HEK293 (cell line): ENCODE measurements around the gene EMD.

Source experiments
- CTCF ChIA-PET: fragments of 350-600 bp; formaldehyde crosslinking; extraction: SDS; loops from one replicate; lab custom pipeline; 2021; ENCODE audit warnings: antibody characterized with exemption; lab: Yijun Ruan, JAX
- POLR2A ChIA-PET: fragments of 300-600 bp; formaldehyde crosslinking; extraction: SDS; loops from one replicate; lab custom pipeline; 2020; ENCODE audit warnings: antibody characterized with exemption, inconsistent platforms; lab: Yijun Ruan, JAX
- H3K27ac ChIP-seq: fragments of 200-500 bp; sonication (Bioruptor generic); 2 replicates; pipeline ENCODE4 v1.5.1; 2014; ENCODE audit warnings: low read depth, low read length, control low read depth, inconsistent platforms; ENCODE audit errors: extremely low read depth
- H3K36me3 ChIP-seq, 2 experiments: fragments of 200-500 bp in 1 of 2; sonication (Bioruptor generic) in 1 of 2; 1 replicate in 1 of 2; 2 replicates in 1 of 2; pipeline ENCODE4 v1.5.1; 2014 to 2017; ENCODE audit warnings: inconsistent platforms in 2 of 2, low read length in 2 of 2; ENCODE audit not compliant: control insufficient read depth in 2 of 2, insufficient read depth in 1 of 2
- H3K4me1 ChIP-seq: fragments of 200-500 bp; sonication (Bioruptor generic); 2 replicates; pipeline ENCODE4 v1.5.1; 2014; ENCODE audit warnings: mild to moderate bottlenecking, low read length, inconsistent platforms; ENCODE audit not compliant: control insufficient read depth, insufficient read depth
- H3K4me3 ChIP-seq: 2 replicates; pipeline ENCODE4 v1.5.1; 2011; ENCODE audit warnings: low read depth, mild to moderate bottlenecking, control low read depth, low read length, moderate library complexity
- H3K9me3 ChIP-seq: fragments of 200-500 bp; sonication (Bioruptor generic); 2 replicates; pipeline ENCODE4 v1.5.1; 2014; ENCODE audit warnings: low read depth, low read length, inconsistent platforms; ENCODE audit not compliant: control insufficient read depth, insufficient read depth
- HOXA7 ChIP-seq: sonication (generic); formaldehyde crosslinking; IDR thresholded peaks from 2 replicates; pipeline ENCODE4 v1.8.1; 2022; ENCODE audit warnings: missing genetic modification reagents, borderline replicate concordance
- INSM2 ChIP-seq: fragments of 450-650 bp; formaldehyde crosslinking; IDR thresholded peaks from 2 replicates; pipeline ENCODE4 v1.5.1; 2016; ENCODE audit warnings: missing biosample characterization, missing genetic modification characterization
- OVOL3 ChIP-seq: fragments of 450-650 bp; formaldehyde crosslinking; IDR thresholded peaks from 2 replicates; pipeline ENCODE4 v1.5.1; 2016; ENCODE audit warnings: missing biosample characterization, missing genetic modification characterization
- SALL2 ChIP-seq: fragments of 450-650 bp; formaldehyde crosslinking; IDR thresholded peaks from 2 replicates; pipeline ENCODE4 v1.5.0; 2017; ENCODE audit warnings: missing biosample characterization, mild to moderate bottlenecking, missing genetic modification characterization, borderline replicate concordance
- SCRT2 ChIP-seq: fragments of 450-650 bp; formaldehyde crosslinking; IDR thresholded peaks from 2 replicates; pipeline ENCODE4 v1.5.1; 2016; ENCODE audit warnings: missing biosample characterization, missing genetic modification characterization
- ZBTB49 ChIP-seq: fragments of 450-650 bp; formaldehyde crosslinking; IDR thresholded peaks from 2 replicates; pipeline ENCODE4 v1.5.1; 2016; ENCODE audit warnings: missing biosample characterization, missing genetic modification characterization, low read depth
- ZFHX2 ChIP-seq: fragments of 450-650 bp; formaldehyde crosslinking; conservative IDR thresholded peaks from 2 replicates; pipeline ENCODE4 v1.5.1; 2016; ENCODE audit warnings: missing biosample characterization, missing genetic modification characterization
- ZFP37 ChIP-seq: fragments of 450-650 bp; formaldehyde crosslinking; IDR thresholded peaks from 2 replicates; pipeline ENCODE4 v1.5.1; 2016; ENCODE audit warnings: missing biosample characterization, missing genetic modification characterization
- ZFP69B ChIP-seq: fragments of 450-650 bp; formaldehyde crosslinking; IDR thresholded peaks from 2 replicates; pipeline ENCODE4 v1.5.1; 2016; ENCODE audit warnings: missing biosample characterization, missing genetic modification characterization
- ZNF169 ChIP-seq: fragments of 450-650 bp; formaldehyde crosslinking; IDR thresholded peaks from 2 replicates; pipeline ENCODE4 v1.5.1; 2016; ENCODE audit warnings: missing biosample characterization, missing genetic modification characterization
- ZNF23 ChIP-seq: fragments of 450-650 bp; formaldehyde crosslinking; IDR thresholded peaks from 2 replicates; pipeline ENCODE4 v1.5.1; 2016; ENCODE audit warnings: missing biosample characterization, missing genetic modification characterization, borderline replicate concordance
- ZNF280D ChIP-seq: fragments of 450-650 bp; formaldehyde crosslinking; IDR thresholded peaks from 2 replicates; pipeline ENCODE4 v1.5.1; 2016; ENCODE audit warnings: missing biosample characterization, missing genetic modification characterization
- ZNF302 ChIP-seq: fragments of 450-650 bp; formaldehyde crosslinking; IDR thresholded peaks from 2 replicates; pipeline ENCODE4 v1.5.1; 2016; ENCODE audit warnings: missing biosample characterization, missing genetic modification characterization, low read depth
- ZNF488 ChIP-seq: fragments of 450-650 bp; formaldehyde crosslinking; IDR thresholded peaks from 2 replicates; pipeline ENCODE4 v1.5.1; 2016; ENCODE audit warnings: missing biosample characterization, missing genetic modification characterization
- ZNF580 ChIP-seq: fragments of 450-650 bp; formaldehyde crosslinking; IDR thresholded peaks from 2 replicates; pipeline ENCODE4 v1.5.1; 2016; ENCODE audit warnings: missing biosample characterization, missing genetic modification characterization
- ZNF600 ChIP-seq: fragments of 450-650 bp; formaldehyde crosslinking; IDR thresholded peaks from 2 replicates; pipeline ENCODE4 v1.5.1; 2016; ENCODE audit warnings: missing biosample characterization, missing genetic modification characterization
- ZSCAN16 ChIP-seq: fragments of 450-650 bp; formaldehyde crosslinking; IDR thresholded peaks from 2 replicates; pipeline ENCODE4 v1.5.1; 2016; ENCODE audit warnings: missing biosample characterization, missing genetic modification characterization
- ZSCAN18 ChIP-seq: fragments of 450-650 bp; formaldehyde crosslinking; IDR thresholded peaks from 2 replicates; pipeline ENCODE4 v1.5.1; 2016; ENCODE audit warnings: missing biosample characterization, missing genetic modification characterization

Gene EMD

GRCh38 chrX:154378799-154379568, at the start of gene EMD (continued):
- TF ChIP-seq ZNF280D (tag by site-specific recombination): no peak

- no peaks in the 10 kb centered on the region for H3K4me1 ChIP-seq
- H3K4me3 ChIP-seq: no peak overlapping the region
- TF ChIP-seq ZNF169 (tag by site-specific recombination) (no peak), ZFP37 (tag by site-specific recombination) (no peak), HOXA7 (CRISPR knock-in tag) (no peak), ZFP69B (tag by site-specific recombination) (no peak), ZNF23 (tag by site-specific recombination) (no peak), INSM2 (no peak), ZBTB49 (tag by site-specific recombination) (no peak), ZNF580 (no peak), ZSCAN18 (tag by site-specific recombination) (no peak), ZFHX2 (tag by site-specific recombination) (no peak), SCRT2 (tag by site-specific recombination) (no peak)
- no peaks in the 10 kb centered on the region for H3K36me3 ChIP-seq
- CTCF ChIA-PET: interaction anchor here (0.6 to 1.4 kb wide), 2 partner anchors 24 to 772 kb away, joined by 3 read pairs; no protein-coding TSS in a partner anchor
- POLR2A ChIA-PET: interaction anchor here (0.6 kb wide), 1 partner anchor 45 kb away, joined by 3 read pairs; no protein-coding TSS in a partner anchor
- H3K27ac ChIP-seq: no peak overlapping the region
- H3K9me3 ChIP-seq: no peaks in the 10 kb centered on the region
Observed at GRCh38 chrX:154332561-154332960, 46.5 kb upstream of the EMD start.

GRCh38 chrX:154333116-154333515, 46.0 kb upstream of the EMD start:
- Histone ChIP-seq H3K9me3 (no peaks in the 10 kb centered on the region), H3K27ac (no peak overlapping the region), H3K36me3 (no peaks in the 10 kb centered on the region), H3K4me1 (no peaks in the 10 kb centered on the region), H3K4me3 (no peak overlapping the region)
- POLR2A ChIA-PET: interaction anchor here (0.6 kb wide), 1 partner anchor 45 kb away, joined by 3 read pairs; no protein-coding TSS in a partner anchor
- CTCF ChIA-PET: interaction anchor here (1.4 to 1.6 kb wide), 2 partner anchors 25 to 41 kb away, joined by 3 to 4 read pairs; no protein-coding TSS in a partner anchor
- no peak for TF ChIP-seq OVOL3 (tag by site-specific recombination)
- no peak for TF ChIP-seq ZNF488
- no peak for TF ChIP-seq ZNF302 (tag by site-specific recombination)
- no peak for TF ChIP-seq ZSCAN16 (tag by site-specific recombination)
- TF ChIP-seq ZNF600 (tag by site-specific recombination): no peak
- no peak for TF ChIP-seq ZNF580
- TF ChIP-seq SALL2 (tag by site-specific recombination): no peak
